IPS DF 19.7 (cell line): ENCODE data around the gene TMEM72.

Experiments used
- DNase-seq: peaks from one replicate; pipeline ENCODE4 v3.0.0-alpha.2; 2013; ENCODE audit warnings: low read depth, low spot score

TMEM72 gene

DNA sequence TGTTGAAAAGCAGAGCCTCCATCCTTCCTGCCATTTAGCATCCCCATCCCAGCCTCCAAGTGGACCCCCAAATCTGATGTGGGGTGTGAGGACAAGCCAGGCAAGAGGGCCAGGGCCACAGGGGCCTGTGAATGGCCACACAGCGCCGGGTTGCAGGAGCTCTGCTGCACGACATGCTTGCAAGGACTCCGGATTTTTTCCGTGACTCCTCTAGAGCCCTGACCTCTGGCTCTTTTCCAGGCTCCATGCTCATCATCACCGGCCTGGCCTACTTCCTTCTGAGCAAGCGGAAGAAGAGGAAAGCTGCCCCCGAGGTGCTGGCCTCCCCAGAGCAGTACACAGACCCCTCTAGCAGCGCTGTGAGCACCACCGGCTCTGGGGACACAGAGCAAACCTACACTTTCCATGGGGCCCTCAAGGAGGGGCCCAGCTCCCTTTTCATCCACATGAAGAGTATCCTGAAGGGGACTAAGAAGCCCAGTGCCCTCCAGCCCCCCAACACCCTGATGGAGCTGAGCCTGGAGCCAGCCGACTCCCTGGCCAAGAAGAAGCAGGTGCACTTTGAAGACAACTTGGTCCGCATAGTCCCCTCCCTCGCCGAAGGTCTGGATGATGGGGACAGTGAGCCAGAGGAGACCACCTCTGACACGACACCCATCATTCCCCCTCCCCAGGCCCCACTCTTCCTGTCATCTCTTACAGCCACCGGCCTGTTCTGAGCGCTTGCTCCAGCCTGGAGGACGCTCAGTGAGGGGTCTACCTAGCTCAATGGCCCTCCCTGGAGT, 23.5 kb downstream of the TMEM72 start:
- DNase-seq, result no peak

DNA sequence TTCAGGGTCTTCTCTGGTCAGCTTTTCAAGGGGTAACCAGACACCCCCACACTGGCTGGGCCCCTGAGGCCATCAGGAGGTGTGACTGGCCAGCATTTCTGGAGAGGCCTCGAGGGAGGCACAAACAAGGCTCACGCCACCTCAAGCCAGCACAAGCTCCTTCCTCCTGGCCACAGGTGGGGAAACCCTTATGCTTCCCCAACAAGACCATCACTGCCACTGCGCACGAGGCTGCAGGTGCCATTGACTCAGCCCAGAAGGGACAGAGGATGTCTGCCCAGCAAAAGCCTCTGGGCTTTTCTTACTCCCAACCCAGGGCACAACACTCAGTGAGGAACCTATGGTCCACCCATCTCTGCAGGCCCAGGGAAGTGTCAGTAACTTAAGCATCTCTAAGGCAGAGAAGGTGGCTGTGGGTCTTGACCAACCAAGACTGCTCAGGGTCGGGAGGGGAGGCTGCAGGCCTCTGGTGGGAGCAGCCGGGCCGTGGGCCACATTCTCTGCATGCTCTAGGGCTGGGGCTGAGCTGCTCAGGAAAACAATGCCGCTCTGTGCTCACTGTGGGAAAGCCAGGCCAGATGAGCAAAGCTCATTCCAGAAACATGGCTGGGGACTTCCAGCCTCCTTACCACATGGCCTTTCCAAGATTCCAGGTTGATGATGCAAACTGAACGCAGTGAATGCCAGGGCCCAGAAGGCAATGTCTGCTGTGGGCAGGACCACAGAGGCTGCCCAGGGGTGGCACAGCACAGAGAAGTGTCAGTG, 24.2 kb downstream of the TMEM72 start:
- DNase-seq, result no peak

DNA sequence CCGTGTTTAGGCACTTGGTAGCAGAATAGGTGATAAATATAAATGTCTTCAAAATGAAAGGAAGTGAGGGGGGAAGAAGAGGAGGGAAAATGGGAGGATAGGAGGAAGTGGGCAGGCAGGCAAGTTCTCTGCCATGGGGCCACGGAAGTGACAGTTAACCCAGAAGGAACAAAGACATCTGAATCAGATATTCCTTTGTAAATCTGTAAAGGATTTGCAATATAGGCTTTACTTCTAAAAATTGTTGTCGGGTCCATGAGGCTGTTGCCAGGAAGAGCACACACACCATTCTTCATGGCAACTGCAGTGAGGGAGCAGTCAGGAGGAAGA, 24.8 kb downstream of the TMEM72 start:
- no peak for DNase-seq

GRCh38 chr10:44936314-44936975, 25.3 kb downstream of the TMEM72 start:
- no peak for DNase-seq

DNA sequence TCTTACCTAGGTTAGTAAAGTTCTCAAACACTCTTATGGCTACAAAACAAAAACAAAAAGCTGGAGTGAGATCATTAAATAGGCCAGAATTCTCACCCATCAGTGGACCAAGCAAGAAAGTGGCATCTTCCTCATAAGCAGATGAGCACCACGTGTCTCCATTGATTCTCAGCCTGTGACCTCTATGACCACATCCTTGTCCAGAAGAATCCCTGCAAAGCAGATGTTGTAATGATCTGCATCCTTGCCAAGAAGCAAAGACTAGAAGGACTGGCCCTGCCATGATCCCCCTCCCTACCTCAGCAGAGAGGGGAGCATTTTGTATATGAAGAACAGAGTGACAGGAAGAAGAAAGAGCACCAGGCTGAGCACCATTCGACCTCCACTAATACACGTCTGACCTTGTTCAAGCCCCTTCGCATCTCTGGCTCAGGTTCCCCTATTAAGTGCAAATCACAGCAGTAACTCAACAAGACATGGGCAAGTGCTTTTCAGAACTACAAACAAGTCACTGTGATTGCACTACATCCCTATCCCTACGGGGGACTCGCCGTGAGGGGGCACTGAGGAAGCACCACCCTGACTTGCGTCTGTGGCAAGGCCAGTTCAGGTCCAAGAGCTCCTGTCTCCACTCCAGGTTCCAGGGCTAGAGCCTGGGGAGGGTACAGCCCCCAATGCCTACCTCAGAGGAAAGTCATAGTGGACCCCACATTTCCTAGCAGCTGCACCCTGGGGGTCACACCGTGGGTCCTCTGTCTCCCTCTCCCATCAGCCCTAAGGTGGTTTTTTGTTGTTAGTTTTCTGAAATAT, 26.3 kb downstream of the TMEM72 start:
- no peak for DNase-seq

- no peak for DNase-seq
Observed at GRCh38 chr10:44938956-44939355, 27.8 kb downstream of the TMEM72 start.

- DNase-seq, result no peak
Observed at GRCh38 chr10:44939691-44940401, 28.7 kb downstream of the TMEM72 start.

- DNase-seq, result no peak
Observed at GRCh38 chr10:44944354-44944753, 33.2 kb downstream of the TMEM72 start.

- DNase-seq, result no peak
Observed at GRCh38 chr10:44946205-44946604, 35.1 kb downstream of the TMEM72 start.

- no peak for DNase-seq
Observed at GRCh38 chr10:44947371-44948152, 36.4 kb downstream of the TMEM72 start.

DNA sequence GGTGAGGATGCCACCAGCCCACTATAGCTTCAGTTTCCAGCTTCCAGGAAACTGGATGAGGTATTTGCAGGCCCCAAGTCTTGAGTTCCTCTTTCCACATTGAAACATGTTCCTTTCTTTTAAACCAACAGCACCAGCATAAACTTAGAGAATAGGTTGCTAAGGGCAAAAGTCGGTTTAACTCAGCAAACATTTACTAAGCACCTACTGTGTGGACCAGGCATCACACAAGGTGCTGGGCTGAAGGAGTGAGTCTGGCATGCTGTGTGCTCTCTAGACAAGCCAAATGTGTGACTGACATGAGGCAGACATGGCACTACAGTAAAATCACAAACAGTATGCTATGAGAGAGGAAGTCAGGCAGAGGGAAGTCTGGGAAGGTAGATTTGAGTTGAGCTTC, 37.5 kb downstream of the TMEM72 start:
- no peak for DNase-seq

GRCh38 chr10:44949127-44949802, 38.1 kb downstream of the TMEM72 start:
- no peak for DNase-seq

- DNase-seq, result no peak
Observed at GRCh38 chr10:44949915-44950314, 38.8 kb downstream of the TMEM72 start.

DNA sequence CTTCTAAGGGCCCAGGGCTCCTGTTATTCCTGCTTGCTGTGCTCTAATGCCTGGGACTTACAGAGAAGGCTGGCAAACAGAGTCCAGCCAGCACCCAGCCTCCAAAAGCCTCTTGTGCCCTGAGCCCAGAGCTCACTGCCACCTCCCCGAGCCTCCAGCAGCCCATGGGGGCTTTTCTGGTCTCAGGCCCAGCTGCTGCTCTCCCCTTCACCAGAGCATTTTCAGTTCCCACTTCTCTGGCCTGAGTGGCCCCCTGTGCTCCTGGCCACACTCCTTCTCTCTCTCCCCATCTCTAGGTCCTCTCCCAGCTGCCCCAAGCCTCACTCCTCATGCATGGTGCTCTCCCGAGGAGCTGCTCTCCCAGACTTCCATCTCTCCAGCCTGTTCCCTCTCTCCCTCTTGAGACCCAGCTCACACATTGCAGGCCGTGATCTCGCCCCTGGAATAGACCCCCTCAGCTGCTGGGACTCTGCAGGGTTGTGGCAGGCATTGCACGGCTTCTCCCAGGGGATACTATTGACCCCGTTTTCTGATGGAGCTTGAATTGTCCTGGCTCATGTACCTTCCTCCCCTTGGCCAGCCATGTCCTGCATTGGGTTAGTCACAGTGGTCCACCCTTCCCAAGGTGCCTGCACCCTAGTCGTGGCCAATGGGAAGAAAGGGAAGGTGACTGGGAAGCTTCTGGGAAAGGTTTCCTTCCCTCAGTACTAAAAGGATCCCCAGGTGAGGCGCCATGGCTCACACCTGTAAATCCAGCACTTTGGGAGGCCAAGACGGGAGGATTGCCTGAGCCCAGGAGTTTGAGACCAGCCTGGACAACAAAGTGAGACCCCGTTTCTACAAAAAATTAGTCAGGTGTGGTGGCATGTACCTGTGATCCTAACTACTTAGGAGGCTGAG, 39.4 kb downstream of the TMEM72 start:
- no peak for DNase-seq

DNA sequence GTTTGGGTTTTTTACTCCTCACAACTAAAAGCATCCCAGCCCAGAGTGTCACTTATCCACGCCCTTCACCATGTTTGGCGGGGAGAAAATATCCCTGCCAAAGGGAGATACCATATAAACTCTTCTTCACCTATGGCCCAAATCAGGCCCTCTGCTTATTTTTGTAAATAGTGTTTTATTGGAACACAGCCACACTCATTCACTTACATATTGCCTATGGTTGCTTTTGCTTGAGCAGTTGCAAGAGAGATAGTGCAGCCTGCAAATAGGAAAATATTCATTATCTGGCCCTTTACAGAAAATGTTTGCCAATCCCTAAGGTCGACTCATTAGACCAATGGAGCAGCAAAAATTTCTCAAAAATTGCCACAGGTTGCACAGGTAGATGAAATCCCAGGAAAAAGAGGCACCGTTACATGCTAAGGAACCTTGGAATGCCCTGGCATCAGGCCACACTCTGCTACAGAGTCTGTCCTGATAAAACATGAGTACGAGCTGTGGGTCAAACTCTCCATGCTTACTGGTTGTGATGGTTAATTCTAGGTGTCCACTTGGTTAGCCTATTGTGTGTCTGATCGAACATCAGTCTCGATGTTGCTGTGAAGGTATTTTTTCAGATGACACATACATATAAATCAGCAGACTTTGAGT, 40.6 kb downstream of the TMEM72 start:
- no peak for DNase-seq

- no peak for DNase-seq
Observed at GRCh38 chr10:44952779-44953231, 41.7 kb downstream of the TMEM72 start.

DNA sequence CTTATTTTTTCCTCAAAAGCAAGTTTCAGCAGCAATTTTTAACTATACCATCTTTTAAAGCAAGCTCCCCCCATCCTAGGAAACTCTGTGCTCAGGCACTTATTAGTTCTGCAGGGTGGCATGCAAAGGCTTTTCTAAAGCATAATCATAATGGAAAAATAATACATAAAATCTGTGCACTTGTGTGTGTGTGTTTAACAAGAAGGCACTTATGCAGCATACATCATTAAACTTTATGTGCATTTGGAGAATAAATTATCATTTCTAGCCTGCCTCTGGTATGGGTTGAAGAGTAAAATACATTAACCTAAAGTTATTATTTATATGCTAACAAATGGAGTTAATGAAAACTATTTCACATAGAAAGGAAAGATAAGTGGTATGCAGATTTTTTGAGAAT, 42.9 kb downstream of the TMEM72 start:
- no peak for DNase-seq

DNA sequence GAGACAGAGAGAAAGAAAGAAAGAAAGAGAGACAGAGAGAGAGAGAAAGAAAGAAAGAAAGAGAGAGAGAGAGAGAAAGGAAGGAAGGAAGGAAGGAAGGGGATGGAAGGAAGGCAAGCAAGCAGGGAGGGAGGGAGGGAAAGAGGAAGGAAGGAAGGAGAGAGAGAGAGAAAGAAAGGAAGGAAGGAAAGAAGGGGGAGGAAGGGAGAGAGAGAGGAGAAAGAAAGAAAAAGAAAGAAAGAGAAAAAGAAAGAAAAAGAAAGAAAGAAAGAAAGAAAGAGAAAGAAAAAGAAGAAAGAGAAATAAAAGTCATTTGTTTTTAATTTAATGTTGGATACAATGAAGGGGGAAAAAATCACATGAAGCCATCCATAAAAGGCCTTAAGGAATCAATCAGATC, 43.8 kb downstream of the TMEM72 start:
- DNase-seq, result no peak
